Measurements from ENCODE around the gene COL15A1.

The COL15A1 gene

GRCh38 chr9:98917746-98918487 is 25.8 kb upstream of the COL15A1 start:
- no peak for DNase-seq

DNA sequence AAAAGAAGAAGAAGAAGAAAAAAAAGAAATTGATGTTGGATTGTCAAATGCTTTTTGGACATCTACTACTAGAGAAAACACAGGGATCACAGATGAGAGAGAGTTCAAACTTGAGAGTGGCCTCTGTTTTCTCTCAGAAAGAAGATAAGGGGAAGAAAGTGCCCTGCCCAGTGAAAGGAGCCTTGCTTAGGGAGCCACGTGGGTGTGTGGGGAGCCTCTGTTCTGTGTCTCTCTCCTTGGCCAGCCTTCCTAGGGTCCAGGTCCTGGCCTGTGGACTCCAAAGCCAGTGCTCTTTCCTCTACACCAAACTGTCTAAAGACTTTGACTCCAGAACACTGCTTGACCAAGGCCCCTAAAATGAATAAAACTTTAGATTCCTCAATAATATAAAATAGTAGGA is 22.0 kb upstream of the COL15A1 start:
- DNase-seq, result no peak

DNA sequence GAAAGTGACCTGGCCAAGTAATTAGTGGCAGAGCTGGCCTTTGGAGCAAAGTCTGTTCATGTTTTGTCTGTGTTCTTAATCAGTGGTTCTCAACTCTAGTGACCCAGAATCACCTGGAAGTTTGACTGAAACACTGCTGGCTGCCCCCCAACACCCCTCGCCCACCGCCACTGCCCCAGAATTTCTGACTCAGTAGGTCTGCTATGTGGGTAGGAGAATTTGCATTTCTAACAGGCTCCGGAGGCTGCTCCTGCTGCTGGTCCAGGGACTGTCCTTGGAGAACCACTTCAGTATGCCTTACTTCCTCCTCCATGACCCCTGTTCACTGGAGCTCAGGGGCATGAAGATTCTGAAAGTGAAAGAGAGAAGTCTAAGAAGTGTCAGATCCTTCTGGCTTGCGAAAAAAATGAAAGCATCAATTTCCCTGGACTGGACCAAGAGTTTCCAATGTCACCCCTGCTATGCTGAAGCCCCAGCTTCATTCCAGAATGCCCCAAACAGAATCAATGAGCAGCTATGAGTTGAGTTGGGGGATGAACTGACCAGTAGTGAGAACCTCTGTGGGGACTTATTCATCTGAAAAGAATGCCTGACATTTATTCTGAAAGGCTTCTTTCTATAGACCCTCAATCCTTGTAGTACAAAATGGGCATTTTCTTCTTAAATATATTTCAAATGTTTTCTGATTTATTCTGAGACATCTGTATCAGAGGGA is 20.8 kb upstream of the COL15A1 start:
- DNase-seq, result no peak

- DNase-seq, result no peak
Measured at GRCh38 chr9:98923451-98924123, 20.1 kb upstream of the COL15A1 start.

DNA sequence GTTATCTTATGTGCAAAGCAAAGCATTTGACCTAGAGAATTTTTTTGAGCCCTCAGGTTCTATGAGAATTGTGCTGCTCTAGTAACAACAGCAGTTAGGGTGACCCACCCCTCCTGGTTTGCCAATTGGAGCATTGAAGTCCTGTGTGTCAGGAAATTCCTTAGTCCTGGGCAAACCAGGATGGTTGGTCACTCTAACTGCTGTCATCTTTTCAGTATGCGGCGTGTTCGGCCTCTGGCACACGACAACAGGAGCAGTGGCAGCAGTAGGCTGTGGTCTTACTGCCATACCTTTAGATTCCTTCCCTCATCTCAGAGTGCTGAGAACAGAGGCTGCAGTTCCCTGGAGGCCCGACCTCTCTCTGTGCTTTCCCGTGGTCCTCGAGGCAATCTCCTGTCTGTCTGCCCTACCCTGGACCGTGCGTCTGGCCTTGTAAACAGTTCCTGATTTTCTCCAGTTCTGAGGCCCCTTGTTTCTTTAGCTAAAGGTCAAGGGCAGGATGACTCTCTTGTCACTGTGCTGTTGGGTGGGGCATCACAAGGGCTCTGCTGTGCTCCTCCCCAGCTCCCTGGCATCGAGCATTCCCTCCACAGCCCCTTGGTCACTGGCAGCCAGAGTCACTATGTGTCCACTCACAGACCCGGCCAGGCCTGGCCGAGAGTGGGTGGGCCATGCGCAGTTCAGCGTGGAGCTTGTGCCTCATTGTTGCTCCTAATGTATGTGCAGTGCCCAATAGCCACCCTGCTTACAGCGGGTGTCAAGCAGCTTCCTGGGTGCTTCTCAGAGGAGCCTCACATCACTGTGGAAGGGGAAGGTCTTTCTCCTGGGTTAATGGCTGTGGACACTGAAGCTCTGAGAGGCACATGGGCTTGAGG is 18.5 kb upstream of the COL15A1 start:
- DNase-seq, result no peak

- DNase-seq, result no peak
Measured at GRCh38 chr9:98925956-98926355, 17.8 kb upstream of the COL15A1 start.

DNA sequence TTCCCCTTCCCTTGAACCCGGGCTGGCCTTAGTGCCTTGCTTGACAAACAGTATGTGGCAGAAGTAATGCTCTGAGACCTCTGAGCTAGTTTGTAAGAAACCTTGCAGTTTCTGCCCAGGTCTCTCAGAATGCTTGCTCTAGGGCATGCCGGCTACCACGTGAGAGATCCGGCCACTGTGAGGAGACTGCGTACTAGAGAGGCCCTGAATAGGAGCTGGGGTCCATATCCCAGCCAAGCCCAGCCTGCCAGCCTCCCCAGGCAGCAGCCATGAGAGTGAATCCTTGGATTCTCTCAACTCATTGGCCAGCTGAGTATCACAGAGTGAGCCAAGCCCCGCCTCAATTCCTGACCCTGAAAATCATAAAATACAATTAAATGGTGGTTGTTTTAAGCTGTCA is 16.0 kb upstream of the COL15A1 start:
- no peak for DNase-seq

DNA sequence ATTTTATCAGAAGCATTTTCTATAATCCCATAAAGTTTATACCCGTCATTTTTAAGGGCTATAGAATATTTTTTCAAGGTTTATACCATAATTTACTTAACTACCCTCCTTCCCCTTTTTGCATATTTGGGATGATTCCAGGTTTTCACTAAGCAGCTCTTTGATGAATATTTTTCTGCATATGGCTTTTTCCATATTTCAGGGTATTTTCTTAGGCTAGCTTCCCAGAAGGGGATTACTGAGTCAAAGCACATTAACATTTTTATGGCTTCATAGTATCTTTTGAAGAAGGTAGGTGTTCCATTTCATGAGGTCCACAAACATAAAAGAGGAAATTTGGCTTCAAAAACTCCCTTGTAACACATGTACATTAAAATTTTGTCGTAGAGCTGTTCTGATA is 14.6 kb upstream of the COL15A1 start:
- DNase-seq, result no peak

DNA sequence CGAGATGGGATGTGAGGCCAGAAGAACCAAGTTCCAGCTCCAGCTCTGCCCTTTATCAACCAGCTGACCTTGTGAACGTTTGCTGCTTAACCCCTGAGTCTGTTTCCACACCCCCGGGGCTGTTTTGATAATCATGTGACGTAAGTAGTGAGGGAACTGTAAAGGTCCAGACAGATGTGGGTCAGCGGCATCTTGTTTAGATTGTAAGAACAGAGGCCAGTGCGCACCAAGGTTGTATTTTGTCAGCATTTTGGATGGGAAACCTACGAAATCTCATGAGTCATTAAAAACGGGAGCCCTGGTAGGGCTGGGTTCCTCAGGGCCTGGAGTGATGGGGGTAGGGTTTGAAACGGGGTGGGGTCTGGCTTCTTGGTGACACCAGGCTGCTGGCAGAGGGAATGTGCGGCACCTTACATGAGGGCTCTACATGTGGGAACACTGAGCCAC is 13.8 kb upstream of the COL15A1 start:
- DNase-seq, result no peak

DNA sequence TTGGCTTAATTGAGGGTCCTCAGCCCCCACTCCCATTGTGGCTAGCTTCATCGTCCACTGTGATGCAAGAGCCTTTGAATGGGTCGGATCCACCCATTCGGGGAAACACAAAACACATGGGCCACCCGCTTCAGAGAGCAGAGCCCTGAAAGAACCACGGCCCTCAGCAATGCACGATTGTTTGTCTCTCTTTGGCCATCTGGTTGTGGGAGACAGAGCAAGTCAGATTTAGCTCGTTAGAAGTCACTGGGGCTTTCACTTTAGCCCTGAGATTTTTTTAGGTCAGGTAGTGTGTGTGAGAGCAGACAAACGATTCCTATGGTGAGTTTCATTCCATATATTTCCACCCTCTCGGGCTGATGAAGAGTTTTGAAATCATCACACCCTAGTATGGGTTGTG is 12.9 kb upstream of the COL15A1 start:
- no peak for DNase-seq

DNA sequence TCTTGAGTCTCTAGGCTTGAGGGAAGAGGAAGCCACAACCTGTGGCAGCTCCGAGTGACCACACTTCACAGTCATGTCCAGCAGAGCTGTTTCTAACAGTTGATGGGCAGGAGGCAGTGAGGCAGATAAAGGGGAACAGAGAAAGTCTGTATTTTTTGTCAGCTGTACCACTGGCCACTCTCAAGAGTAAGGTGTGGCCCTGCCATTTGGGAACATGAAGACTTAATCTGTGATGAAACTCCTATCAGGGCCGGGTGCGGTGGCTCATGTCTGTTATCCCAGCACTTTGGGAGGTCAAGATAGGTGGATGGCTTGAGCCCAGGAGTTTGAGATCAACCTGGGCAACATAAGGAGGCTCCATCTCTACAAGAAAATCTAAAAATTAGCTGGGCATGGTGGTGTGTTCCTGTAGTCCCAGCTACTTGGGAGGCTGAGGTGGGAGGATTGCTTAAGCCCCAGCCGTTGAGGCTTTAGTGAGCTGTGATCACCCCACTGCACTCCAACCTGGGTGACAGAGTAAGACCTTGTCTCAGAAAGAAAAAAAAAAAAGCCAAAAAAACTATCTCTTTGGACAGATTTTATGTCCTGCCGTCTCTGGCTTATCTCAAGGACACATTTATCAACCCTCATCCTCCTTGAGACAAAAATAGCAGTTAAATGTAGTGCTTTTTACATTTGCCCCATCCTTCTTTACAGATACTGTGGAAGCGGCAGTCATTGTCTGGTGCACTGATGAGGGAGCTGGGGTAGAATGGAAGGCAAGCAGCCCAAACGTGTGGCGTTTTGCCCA is 11.9 kb upstream of the COL15A1 start:
- no peak for DNase-seq

DNA sequence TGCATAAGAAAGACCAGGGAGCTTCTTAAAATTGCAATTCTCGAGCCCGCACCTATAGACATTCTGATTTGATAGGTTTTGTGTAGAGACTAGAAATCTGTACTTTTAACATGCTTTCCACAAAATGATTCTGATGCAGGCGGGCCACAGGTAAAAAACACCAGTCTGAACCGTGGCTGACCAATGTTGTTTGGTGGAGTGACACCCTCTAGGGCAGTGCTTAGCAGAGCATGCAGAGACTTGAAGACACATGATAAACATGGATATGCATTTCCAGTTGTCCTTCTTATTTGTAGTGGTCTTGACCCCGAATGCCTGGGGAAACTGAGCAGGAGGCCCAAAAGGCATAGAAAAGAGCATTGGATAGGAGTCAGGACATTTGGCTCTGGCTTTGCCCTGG is 10.5 kb upstream of the COL15A1 start:
- DNase-seq, result no peak

DNA sequence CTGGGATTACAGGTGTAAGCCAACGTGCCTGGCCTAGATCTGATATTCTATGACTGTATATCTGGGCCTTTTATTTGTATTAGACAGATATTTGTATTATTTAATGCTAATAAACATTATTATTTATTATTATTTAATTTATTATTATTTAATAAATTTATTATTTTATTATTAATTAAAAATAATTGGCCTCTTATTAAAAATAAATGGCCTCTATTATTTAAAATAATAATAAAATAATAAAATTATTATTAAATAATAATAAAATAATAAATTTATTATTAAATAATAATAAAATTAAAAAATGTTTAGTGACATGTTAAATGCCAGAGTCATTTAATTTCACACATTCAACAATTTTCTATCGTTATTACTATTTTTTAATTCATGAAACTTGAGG is 9.8 kb upstream of the COL15A1 start:
- DNase-seq, result no peak

DNA sequence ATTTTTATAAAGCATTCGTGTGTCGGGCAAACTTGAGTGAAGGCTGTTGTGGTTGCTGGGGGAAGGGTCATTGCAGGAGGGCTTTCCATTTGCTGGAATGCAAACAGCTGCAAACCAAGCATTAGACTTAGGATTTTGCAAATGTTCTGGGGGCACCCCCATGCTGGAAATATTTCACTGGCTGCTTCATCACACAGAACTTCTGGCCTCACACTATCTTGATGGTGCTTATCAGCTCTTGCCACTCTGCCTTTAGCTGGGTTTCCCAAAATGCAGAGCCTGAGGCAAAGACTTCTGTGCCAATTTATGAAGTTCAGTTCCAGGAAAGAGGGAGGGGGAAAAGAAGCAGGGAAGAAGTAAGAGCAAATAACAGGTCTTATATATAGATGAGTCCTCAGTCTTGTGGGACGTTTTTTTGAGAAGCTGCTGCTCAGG is 8.6 kb upstream of the COL15A1 start:
- no peak for DNase-seq

DNA sequence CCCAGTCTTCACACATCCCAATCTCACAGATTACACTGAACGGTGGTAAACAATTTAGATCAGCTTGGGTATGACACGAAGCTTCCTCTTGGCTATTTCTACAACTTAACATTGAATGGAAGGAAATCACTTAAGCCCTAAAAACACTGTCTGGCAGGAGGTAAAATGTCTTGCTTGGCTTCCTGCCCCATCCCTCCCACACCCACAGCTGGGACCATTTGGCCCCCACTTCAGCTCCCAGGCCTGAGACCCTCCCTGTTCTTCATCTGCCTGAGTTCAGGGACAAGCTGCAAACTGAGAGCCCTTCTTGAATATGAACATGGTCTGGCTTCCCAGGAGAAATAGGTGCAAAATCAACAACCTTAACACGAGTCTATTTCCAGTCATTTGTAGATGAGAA is 3.4 kb upstream of the COL15A1 start:
- no peak for DNase-seq

DNA sequence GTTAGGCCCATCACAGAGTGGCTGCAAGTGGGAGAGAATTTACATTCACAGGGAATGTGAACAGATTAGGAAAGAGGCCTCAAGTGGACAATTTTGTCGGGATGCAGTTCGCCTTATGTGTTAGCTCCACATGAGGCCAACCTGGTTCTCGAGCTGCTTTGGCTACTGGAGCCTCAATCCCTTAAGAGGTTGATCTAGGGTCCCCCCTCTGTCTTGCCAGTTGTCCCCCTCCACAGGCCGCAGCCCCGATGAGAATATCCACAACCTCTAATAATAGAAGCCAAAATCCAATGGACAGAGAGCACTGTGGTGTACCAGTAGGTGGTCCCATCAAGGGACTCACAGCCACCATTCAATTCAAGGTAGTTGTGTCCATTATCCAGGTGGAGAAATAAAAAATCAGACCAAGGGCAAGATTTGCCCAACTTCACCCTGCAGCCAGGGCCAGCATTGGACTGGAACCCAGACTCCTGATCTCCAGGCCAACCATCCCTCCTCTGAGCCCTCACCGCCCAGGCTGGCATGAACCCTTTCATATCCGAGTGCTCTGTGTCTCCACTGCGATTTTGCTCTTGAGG is 1.7 kb upstream of the COL15A1 start:
- DNase-seq, result no peak

DNA sequence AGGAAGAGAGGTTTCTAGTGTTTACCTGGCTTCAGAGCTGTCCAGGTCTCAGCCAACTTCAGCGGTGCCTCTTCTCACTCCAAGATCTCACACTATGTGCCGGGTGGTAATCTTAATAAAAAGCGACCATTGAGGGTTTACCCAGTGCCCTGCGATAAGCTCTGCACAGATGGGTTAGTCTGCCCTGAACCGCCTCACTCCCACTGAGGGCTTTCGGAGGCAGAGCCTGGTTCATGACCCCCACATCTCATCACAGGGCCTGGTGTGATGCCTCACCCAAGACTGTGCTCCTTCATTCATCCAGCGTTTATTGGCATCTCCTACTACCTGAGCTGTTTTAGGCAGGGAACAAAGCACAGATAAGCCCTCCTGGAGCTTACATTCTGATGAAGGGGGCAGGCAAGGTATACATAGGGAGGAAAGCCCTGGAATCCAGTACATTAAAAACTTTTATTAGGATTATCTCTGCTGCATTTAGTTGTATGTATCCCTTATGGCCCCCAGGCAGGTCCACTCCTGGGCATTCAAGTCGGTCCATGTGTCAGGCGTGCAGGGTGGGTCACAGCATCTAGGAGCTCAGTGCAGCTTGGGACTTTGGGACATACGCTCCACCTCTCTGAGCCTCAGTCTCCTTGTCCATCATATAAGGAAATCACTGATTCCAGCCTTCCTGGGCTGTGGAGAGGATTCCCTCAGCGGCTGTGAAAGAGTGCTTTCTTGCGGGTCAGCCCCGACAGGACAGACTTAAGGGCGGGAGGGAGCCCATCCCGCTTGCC is 613 bp upstream of the COL15A1 start:
- DNase-seq, result no peak

GRCh38 chr9:98944057-98944733 is 488 bp downstream of the COL15A1 start:
- DNase-seq, result no peak

DNA sequence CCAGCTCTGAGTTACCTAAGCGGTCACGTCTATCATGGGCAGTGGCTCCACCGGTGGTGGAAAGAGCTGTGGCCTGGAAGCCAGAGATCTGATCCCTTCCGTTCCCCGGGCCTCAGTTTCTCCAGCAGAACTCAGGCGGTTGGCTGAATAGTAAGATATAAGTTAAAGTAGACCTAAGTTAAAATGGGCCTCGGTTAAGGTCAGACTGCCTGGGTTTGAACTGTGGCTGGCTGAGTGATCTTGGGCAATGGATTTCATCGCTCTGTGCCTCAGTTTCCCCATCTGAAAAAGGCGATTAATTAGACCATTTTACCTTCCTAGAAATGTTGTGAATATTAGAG is 997 bp downstream of the COL15A1 start:
- no peak for DNase-seq

GRCh38 chr9:98949565-98949964 is 5.9 kb downstream of the COL15A1 start:
- no peak for DNase-seq

DNA sequence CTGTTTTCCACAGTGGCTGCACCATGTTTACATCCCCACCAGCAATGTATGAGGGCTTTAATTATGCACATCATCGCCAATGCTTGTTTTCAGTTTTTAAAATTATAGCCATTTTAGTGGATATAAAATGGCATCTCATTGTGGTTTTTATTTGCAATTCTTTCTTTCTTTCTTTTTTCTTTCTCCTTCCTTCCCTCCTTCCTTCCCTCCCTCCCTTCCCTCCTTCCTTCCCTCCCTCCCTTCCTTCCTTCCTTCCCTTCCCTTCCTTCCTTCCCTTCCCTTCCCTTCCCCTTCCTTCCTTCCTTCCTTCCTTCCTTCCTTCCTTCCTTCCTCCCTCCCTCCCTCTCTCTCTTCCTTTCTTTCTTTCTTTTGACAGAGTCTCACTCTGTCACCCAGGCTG is 6.6 kb downstream of the COL15A1 start:
- no peak for DNase-seq
